Fibroblast of skin of back (primary cell): ENCODE data around the gene ABCA7.
A peak's percentile ranks its signal among the peaks of the same experiment; 100 is the strongest.
"Not testable (repeated sequence)": the region's sequence is repeated elsewhere in the genome, so short reads cannot be mapped to it uniquely, and the experiment has no call there.

Source experiments
- DNase-seq: peaks from one replicate; pipeline ENCODE4 v3.0.0-alpha.2; 2013

The ABCA7 gene

DNA sequence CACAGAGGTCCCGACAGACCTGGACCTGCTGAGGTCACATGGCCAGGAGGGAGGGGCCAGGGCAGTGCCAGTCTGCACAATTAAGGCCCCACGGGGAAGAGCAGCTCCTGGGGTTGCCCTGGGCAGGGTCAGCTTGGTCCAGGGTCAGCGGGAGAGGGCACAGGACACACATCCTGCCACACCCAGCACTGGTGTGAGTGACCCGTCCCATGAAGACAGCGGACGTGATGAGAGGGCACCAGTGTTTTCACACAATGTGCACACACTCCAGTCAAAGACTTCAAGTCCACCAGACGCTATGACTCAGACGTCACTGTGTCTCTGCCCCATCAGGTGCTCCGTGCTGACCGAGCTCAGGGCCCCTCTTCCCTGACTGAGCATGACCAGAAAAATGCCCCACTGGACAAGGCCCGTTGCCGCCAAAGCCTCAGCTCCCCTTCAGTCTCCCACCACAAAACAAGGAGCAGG lies 23.2 kb upstream of the ABCA7 start:
- DNase-seq: peak; percentile 55

DNA sequence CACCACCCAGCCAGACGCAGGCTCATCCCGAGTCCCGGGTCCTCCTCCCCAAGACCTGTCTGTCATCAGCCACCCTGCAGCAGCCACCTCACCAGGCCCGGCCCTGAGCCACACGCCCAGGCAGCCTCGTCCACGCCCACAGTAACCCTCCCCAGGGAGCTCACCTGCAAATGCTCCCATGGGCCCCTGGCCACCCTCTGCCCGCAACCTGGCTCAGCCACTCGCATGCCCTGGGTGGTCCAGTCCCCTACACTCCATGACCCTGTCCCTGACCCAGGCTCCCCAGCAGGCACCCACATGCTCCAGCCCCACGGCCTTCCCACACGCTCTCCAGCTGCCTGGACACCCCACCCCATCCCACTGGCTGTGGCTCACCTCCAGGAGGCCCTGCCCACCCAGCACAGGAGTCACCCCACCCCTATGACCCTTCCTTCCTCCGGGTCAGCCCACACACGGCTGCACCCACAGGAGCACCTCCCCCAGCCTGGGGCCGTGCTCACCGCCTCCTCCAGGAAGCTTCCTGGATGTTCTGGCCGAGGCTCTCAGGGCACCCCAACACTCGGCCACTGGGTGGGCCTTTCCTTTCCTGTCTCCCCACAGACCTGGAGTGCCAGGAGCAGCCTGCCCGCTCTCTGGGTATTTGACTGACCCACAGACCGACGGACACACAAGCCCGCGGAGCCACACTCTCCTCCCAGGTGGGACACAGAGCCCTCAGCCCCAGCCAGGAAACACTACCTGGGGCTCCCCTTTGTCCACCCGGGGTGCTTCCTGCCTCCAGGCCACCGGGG lies 22.6 kb upstream of the ABCA7 start:
- DNase-seq: no peak

DNA sequence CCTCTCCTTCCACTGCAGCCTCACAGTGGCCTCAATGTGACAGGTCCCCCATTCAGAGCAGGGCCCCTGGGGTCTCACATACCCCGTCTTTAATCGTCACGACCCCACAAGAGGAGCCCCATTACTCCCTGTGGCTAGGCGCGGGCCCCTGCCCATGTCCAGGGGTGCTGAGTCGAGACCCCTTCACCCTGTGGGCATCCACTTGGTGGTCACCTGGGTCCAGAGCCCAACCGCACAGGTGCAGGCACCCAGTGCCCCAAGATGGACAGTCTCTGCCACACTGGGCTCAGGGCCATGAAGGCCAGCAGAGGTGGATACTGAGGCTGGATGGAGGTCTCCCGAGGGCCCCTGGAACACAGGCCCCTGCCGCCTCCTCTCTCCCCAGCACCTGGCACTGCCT lies 22.0 kb upstream of the ABCA7 start:
- no peak for DNase-seq

DNA sequence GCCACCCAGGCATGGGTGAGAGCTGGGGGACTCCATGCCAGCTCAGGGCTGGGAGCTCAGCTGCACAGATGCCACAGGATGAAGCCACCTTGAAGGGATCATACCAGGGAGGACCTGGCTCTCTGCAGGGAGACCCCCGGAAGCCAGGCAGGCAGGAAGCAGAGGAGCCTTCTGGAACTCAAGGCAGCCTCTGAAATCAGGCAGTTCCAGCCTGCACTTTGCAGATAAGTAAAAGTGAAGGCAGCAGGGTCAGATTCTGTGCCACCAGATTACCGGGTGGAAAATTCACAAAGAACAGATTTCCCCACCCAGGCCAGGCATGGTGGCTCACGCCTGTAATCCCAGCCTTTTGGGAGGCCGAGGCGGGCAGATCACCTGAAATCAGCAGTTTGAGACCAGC lies 21.5 kb upstream of the ABCA7 start:
- DNase-seq: no peak

DNA sequence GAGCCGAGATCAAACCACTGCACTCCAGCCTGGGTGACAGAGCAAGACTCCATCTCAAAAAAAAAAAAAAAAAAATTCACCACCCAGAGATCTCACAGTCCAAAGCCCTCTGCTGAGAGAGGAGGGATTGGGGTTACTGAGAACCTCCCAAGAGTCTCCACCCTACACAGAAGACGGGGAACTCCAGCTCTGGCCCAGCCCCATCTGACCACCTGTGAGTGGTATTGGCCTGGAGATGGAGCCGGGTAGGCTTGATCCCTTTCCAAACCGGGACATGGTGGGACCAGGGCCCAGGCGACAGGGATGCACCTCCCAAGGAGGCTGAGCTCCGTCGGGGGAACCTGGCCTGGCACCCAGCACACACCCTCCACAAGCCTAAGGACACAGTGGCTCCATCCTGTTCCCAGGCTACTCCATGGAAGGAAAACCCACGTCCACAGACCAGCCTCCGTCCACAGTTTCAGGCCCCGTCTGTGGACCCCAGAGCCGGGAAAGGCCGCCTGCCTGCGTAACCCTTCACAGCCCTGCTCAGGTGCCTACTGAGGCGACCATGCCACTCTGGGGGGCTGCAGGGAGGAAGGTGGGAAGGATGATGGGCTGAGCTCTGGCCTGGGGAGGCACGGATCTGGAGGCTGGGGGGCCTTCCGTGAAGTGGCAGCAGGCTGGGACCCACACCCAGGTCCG lies 20.8 kb upstream of the ABCA7 start:
- no peak for DNase-seq

DNA sequence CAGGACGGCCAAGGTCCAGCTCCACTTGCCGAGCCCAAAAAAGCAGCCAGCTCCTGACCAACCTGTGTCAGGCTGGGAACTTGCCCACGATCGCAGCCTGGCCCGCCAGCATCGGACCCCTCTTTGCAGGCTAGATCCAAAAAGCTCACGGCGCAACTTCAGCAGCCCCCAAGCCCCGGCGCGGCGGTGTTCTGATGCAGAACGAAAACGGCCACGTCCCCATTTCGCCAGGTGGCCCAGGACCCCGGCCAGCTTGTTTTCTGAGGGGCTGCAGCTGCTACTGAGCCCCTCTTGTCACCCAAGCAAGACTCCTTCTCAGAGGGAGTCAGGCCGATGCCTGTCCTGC lies 20.3 kb upstream of the ABCA7 start:
- no peak for DNase-seq

DNA sequence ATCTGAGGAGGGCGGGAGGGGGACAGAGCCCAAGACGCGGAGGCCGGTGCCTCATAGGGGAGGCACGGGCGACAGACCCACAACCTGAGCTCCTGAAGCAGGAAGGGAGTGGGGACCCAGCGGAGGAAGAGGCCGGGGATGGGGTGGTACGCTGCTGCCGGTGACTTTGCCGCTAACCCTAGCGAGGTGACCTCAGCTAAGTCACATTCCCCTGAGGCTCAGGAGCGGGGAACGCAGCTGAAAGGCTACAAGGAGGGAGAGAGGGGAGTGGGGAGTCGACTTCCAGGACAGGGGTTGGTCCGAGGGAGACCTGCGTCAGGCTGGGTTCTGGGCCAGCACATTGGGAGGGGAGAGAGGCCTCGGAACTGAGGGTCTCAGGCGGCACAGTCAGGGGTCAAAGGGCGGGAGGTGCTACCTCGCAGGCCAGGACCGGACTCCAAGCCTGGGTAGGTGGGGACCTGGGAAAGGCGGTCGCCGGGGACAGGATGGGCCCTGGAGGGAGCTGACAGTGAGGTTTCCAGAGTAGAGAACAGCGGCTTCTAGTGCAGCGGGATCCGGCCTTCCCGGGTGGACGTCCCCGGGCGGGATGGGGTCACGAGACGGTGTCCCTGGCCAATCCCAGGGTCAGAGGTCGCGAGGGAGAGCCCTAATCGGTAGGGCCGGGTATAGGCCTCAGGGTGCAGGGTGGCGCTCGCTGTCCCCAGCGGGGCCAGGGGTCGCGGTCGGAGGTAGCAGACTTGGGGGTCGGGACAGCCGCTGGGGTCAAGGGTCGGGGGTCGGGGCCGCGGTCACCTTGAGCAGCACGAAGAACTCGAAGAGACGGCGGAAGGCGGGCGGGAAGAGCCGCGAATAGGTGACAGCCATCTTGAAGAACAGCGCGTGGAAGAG lies 19.7 kb upstream of the ABCA7 start:
- DNase-seq: no peak

DNA sequence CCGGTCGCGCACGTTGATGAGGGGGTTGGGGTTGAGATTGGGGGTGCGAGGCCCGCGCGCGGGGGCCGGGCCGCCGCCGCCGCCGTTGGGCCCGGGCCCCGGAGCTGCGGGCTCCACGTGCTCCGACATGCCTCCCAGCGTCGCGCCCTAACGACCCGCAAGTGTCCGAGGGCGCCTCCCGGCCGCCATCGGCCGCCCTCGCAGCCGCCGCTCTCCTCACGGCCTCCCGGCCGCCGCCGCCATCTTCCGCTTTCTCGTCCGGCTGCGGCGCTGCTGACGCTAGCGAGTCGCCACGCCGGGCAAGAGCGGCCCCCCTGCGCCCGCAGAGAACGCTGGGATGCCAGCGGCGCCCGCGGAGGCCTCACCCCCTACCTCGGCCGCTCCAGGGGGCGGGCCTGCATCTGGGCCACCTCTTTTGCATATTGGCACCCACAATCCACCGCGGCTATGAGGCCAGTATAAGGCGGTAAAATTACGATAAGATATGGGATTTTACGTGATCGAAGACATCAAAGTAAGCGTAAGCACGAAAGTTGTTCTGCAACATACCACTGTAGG lies 19.0 kb upstream of the ABCA7 start, which contains the start of gene TMEM259:
Gene TMEM259 (minus strand): TSS at position 256 of the 558 bp plus-strand sequence. CDS start 127 bp downstream, at position 129.
- peak; percentile 97 for DNase-seq

DNA sequence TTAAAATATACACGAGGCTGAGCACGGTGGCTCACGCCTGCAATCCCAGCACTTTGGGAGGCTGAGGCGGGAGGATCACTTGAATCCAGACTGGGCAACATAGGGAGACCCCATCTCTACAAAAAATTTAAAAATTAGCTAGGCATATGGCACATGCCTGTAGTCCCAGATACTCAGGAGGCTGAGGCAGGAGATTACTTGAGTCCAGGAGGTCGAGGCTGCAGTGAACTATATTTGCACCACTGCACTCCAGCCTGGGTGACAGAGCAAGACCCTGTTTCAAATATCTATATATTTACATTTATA lies 16.1 kb upstream of the ABCA7 start:
- not testable (repeated sequence) for DNase-seq

DNA sequence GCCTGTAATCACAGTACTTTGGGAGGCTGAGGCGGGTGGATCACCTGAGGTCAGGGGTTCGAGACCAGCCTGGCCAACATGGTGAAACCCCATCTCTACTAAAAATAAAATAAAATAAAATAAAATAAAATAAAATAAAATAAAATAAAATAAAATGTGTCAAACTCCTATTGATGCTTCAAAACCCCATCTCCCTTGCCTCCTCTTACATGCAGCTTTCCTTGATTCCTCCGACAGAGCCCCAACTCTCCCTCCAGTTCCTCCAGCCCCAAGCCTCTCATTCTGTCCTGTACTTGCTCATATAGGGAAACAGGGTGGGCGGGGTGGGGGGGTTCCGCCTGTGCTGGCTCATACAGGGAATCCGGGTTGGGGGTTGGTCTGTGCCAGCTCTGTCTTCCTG lies 14.8 kb upstream of the ABCA7 start:
- not testable (repeated sequence) for DNase-seq

DNA sequence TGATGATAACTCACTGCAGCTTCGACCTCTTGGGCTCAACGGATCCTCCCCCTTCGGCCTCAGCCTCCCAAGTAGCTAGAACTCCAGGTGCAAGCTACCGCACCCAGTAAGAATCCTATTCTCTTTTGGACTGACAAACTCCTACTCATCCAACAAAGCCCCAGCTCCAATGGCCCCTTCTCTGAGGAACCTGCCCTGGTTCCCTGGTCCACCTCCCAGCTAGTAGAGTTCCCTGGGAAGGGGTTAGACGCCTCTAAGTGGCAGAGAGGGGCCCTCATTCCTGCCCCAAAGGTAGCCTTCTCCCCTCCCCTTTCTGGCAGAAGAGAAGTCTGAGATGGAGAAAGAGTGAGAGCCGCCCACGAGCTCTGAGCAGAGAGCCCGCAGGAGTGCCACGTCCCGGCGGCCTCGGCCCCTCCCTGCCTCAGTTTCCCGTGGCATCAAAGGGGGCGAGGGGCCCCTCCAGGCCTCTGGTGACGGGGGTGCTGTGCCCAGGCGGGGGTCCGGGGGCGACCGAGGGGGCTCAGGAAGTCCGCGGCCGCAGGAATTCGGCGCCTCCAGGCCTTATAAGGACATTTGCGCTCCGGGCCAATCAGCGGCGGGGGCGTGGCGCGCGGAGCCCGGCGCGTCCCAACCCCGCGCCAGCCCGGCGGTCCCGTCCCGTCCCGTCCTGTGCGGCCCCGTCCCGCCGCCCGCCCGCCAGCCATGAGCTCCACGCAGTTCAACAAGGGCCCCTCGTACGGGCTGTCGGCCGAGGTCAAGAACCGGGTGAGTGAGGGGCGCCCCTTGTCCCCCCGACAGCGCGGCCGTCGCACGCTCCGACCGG lies 13.7 kb upstream of the ABCA7 start, which contains the start of gene CNN2:
Gene CNN2 (plus strand): TSS at position 649 of the 823 bp plus-strand sequence. CDS start 54 bp downstream, at position 703.
- peak; percentile 86 for DNase-seq

DNA sequence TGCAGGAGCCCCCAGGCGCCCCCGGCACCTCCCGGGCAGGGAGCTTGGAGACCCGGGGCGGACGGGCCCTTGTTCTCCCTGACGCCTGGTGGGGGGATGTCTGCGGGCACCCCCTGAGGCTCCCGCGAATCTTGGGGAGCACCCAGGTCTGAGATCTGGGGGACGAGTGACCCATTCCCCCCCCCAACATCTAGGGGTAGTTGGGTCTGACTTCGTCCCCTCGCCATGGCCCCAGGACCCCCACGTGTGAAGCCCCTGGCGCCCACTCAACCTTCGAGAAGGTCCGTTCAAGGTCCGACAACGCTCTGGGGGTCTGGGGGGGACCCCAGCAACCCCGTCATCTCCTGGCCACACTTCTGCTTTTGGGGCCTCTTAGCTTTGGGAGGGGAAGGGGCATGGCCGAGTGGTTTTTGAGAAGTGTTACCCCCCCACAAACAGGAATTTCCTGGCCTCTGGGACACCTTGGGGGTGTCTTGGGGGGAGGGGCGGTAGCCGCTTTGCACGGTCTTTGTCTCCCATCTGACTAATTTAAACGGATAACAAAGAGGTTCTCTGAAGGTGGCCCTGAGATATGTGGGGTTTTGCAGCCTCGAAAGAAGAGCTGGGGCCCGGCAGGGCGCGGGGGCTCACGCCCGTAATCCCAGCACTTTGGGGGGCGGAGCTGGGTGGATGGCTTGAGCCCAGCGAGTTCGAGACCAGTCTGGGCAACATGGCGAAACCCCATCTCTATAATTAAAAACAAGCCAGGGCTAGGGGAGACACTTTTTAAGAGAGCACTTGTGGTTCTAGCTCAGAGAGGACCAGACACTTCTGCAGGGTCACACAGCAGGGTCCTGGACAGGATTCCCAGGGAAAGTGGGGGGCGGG lies 12.9 kb upstream of the ABCA7 start:
- DNase-seq: no peak

DNA sequence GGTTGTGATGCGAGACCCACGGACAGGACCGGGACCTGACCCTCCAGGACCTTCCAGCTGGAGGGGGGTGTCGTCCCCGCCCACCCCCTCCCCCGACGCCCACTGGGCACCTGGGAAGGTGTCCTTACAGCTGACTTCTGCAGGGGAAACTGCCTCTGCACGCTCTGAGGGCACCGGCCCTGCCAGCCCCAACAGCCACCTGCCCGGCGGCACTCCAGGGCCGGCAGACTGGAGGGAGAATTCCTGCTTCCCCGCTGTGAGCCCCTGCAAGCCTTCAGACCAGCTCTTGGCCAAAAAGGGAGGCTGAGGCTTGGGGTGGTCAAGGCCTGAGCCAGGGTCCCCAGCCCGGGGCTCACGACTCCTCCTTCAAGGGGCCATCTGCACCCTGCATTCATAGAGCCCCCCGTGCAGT lies 12.3 kb upstream of the ABCA7 start:
- DNase-seq: no peak

DNA sequence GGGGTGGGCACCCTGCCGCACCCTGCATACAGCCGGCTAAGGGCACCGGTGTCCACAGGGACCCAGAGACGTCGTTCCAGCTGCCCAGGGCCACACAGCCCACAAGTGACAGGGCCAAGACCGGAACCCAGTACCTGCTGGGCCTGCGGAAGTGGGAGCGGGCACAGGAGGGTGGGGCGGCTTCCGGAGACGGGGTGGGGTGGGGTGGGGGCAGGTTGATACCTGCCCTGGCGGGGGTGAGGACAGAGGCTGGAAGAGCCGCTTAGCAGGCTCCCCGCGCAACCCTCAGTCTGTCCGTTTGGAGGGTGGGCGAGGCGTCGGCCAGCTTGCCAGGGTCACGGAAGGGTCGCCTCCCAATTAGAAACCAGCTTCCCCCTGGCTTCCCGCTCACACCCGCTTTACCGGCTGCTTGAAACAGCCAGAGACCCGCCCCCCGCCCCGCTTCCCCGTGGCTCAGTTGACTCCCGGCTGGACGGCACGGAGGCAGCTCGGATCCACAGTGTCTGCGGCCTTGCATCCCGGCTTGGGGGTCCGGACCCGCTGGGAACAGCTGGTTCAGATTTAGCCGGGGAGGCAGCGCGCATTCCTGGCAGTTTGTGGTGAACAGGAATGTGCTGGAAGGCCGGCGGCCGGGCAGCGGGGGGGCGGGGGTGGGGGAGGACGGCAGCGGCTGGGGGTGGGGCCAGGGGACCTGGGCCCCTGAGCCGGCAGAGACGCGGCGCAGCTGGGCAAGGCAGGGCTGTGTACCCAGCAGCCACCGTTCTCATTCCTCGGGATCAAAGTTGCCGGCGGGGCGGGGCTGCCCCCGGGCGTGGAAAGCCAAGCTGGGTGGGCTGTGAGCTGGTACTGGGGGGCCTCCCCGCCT lies 11.6 kb upstream of the ABCA7 start:
- peak; percentile 98 for DNase-seq

DNA sequence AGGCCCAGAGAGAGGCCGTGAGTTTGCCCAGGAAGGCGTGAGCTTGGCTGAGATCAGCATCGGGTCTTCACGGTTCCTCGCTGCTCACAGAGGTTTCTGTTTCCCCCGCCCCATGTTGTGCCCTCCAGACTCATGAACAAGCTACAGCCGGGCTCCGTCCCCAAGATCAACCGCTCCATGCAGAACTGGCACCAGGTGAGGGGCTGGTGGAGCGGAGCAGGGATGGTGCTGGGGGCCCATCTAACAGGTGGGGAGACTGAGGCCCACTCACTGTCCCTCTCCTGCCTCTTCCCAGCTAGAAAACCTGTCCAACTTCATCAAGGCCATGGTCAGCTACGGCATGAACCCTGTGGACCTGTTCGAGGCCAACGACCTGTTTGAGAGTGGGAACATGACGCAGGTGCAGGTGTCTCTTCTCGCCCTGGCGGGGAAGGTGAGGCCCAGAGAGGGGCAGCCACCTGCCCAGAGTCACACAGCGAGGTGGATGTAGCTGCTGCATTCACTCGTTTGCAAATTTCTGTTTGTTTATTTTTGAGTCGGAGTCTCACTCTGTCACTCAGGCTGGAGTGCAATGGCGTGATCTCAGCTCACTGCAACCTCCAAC lies 7.5 kb upstream of the ABCA7 start:
- DNase-seq: no peak

DNA sequence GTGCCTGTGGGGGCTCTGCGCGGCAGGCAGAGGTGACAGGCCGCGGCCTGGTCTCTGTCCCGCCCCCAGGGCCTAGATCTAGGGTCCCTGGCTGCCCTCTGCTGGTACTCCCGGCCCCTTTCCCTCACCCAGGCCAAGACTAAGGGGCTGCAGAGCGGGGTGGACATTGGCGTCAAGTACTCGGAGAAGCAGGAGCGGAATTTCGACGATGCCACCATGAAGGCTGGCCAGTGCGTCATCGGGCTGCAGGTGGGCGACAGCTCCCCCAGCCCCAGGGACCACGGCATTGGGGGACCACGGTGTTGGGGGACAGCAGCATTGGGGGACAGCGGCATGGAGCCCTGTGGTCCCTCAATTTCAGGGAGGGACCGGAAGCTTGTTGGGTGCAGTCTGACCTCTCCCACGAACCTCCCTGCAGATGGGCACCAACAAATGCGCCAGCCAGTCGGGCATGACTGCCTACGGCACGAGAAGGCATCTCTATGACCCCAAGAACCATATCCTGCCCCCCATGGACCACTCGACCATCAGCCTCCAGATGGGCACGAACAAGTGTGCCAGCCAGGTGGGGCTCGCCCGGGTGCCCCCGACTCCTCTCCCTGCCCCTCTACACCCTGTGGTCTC lies 3.8 kb upstream of the ABCA7 start:
- no peak for DNase-seq

DNA sequence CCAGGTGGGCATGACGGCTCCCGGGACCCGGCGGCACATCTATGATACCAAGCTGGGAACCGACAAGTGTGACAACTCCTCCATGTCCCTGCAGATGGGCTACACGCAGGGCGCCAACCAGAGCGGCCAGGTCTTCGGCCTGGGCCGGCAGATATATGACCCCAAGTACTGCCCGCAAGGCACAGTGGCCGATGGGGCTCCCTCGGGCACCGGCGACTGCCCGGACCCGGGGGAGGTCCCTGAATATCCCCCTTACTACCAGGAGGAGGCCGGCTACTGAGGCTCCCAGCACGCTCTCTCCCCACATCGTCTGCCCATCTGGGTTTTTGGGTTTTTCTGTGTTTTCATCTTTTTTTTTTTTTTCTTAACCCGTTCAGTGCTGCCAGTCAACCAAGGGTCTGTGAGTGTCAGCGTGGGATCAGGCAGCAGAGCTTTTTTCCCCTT lies 2.3 kb upstream of the ABCA7 start:
- no peak for DNase-seq

DNA sequence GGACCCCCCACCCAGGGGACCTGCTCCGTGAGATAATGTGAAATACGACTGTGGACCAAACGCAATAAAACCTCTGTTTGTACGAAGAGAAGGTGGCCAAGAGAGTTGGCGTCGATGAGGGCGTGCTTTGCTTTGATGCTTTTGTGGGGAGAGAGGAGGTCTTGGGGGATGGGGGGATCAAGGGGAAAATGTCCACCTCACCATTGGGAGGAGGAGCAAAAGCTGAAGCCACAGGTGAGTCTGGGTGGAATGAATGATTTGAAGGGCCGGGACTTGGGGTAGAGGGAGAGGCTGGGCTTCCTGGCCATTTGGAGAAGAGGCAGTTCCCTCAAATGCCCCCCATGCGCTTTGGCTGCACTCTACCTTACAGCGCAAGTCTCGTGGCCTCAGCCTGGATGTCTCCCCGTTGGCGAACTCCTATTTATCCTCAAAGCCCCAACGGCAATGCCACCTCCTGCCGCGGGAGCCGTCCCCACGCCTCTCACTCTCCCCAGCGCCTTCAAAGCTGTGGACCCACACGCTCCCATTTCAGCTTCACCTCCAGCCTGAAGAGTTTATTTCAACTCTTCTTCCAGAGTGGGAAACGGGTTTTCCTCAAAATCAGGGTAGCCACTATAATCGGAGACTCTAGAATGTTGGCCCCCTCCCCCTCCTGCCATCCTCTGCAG lies 795 bp upstream of the ABCA7 start:
- no peak for DNase-seq
